Measurements from ENCODE around the gene DDIT4.
A peak's percentile ranks its signal among the peaks of the same experiment; 100 is the strongest.
"Not testable (repeated sequence)": the region's sequence is repeated elsewhere in the genome, so short reads cannot be mapped to it uniquely, and the experiment has no call there.

The DDIT4 gene

DNA sequence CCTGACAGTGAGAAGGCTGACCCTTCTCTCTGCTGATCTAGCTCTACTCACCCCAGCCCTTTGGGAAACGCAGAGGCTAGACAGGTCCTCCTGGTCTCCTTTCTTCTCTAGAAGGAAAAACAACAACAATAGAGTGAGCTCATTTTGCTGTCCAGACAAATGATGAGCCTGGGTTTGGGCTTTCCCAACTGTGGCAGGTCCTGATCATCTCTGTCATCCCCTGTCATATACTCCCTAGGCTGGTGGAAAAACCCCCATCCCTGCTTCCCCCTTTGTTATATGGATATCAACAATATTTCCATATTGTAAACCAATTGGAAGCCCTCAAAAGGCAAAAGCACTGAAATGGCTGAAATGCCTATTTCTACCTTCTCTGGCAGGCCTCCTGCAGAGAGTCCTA, 9.2 kb upstream of the DDIT4 start:
- H3K4me1 ChIP-seq (ENCODE audit: control insufficient read depth, insufficient read depth, low read length) = peaks cover 34% of the 10 kb centered on the region
- H3K36me3 ChIP-seq (ENCODE audit: control insufficient read depth, insufficient read depth, low read length) = no peaks in the 10 kb centered on the region
- H3K27me3 ChIP-seq (ENCODE audit: control insufficient read depth, insufficient read depth, low read length) = no peaks in the 10 kb centered on the region
- H3K9ac ChIP-seq (ENCODE audit: low read length) = no peak overlapping the region
- H3K9me3 ChIP-seq (ENCODE audit: control insufficient read depth, low read length) = no peaks in the 10 kb centered on the region
- H3K4me3 ChIP-seq (ENCODE audit: low read length) = no peak overlapping the region

DNA sequence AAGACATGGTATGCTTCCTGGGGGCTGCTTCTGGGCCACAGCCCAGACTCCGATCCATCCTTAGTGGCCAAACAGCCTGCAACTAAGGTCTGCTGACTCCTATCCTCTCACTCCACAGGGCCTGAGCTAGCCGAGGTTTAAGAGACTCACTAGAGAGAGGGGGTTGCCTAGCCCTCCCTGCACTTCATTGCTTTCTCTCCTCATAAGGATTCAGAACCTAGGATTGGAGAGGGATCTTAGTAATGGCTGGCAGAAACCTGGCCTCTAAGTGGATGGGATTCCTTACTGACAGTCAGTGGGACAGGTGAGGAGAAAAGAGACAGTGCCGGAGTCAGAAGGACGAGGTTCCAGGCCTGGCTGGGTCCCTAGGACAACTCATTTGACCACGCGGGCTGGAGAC, 8.2 kb upstream of the DDIT4 start:
- Histone ChIP-seq H3K9me3 (ENCODE audit: control insufficient read depth, low read length) (no peaks in the 10 kb centered on the region), H3K4me1 (ENCODE audit: control insufficient read depth, insufficient read depth, low read length) (peaks cover 25% of the 10 kb centered on the region), H3K9ac (ENCODE audit: low read length) (no peak overlapping the region), H3K4me3 (ENCODE audit: low read length) (no peak overlapping the region), H3K36me3 (ENCODE audit: control insufficient read depth, insufficient read depth, low read length) (no peaks in the 10 kb centered on the region), H3K27me3 (ENCODE audit: control insufficient read depth, insufficient read depth, low read length) (no peaks in the 10 kb centered on the region)

DNA sequence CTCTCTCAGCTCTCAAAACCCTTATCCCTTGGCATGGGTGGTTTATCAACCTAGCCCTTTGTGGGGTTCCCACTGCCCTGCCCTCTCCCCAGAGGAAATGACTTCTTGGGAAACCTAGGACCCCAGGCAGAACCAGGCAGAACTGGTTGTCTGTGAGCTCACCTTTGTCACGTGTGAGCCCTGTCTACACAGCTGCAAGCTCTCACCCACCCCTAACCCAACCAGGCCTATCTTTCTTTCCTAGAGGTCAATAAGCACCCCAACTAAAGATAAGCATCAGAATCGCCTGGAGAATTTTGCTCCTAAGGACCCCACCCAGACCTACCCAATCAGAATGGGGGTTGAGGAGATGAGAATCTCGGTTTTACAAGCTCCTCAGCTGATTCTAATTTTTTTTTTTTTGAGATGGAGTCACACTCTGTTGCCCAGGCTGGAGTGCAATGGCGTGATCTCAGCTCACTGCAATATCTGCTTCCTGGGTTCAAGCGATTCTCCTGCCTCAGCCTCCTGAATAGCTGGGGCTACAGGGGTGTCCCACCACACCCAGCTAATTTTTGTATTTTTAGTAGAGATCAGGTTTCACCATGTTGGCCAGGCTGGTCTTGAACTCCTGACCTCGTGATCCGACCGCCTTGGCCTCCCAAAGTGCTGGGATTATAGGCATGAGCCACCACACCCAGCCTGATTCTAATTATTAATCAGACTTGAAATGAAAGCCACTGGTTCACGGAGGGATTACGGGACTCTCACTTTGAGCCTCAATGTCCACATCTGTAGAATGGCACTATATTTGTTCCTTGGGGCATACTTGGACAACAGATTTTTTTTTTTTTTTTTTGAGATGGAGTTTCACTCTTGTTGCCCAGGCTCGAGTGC, 7.5 kb upstream of the DDIT4 start:
- H3K9me3 ChIP-seq (ENCODE audit: control insufficient read depth, low read length) = no peaks in the 10 kb centered on the region
- H3K36me3 ChIP-seq (ENCODE audit: control insufficient read depth, insufficient read depth, low read length) = no peaks in the 10 kb centered on the region
- no peak overlapping the region for H3K9ac ChIP-seq (ENCODE audit: low read length)
- H3K4me1 ChIP-seq (ENCODE audit: control insufficient read depth, insufficient read depth, low read length) = peaks cover 18% of the 10 kb centered on the region
- no peaks in the 10 kb centered on the region for H3K27me3 ChIP-seq (ENCODE audit: control insufficient read depth, insufficient read depth, low read length)
- H3K4me3 ChIP-seq (ENCODE audit: low read length) = no peak overlapping the region

DNA sequence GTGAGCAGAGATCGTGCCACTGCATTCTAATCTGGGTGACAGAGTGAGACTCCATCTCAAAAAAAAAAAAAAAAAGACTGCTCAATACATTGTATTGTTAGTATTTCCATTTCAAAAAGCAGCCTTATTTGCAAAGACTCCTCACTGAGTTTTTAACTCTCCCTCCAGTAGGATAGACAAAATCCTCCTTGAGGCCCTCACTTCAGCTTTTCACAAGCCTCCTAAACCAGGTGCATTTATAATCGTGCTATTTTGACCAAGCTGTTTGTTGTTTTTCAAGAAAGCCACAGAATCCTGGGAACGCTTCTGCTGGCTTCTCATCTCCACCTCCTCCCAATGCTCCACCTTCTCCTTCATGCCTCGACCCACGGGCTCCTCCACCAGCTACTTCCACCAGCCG, 6.3 kb upstream of the DDIT4 start:
- Histone ChIP-seq H3K9ac (ENCODE audit: low read length) (no peak overlapping the region), H3K4me3 (ENCODE audit: low read length) (no peak overlapping the region), H3K27me3 (ENCODE audit: control insufficient read depth, insufficient read depth, low read length) (no peaks in the 10 kb centered on the region), H3K36me3 (ENCODE audit: control insufficient read depth, insufficient read depth, low read length) (no peaks in the 10 kb centered on the region), H3K9me3 (ENCODE audit: control insufficient read depth, low read length) (no peaks in the 10 kb centered on the region), H3K4me1 (ENCODE audit: control insufficient read depth, insufficient read depth, low read length) (peaks cover 11% of the 10 kb centered on the region)

DNA sequence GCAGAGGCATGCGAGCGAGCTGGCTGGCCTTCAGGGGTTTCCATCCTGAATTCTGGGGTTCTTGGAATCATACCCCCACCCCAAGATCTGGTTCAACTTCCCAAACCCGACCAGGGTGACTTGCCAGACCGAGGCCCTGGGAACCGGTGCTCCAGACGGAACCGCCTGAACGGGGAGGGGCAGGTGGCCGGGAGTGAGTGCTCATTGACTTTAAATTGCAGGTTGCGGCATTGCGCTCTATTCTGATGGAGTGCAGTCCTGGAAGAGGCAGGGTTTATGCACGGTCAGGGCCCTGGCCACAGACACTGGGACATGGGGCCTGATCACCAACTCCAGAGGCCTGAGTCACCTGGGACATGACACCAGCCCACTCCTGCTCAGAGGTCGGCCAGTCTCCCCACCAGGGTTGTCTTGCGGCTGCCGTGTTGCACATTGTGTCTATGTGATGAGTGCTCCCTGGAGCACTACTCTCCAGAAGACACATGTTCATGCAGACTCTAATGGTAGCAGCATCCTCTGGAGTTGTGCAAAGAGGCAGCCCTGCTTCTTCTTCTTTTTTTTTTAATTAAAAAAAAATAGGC, 5.8 kb upstream of the DDIT4 start:
- Histone ChIP-seq H3K27me3 (ENCODE audit: control insufficient read depth, insufficient read depth, low read length) (no peaks in the 10 kb centered on the region), H3K9ac (ENCODE audit: low read length) (no peak overlapping the region), H3K36me3 (ENCODE audit: control insufficient read depth, insufficient read depth, low read length) (no peaks in the 10 kb centered on the region), H3K9me3 (ENCODE audit: control insufficient read depth, low read length) (no peaks in the 10 kb centered on the region), H3K4me1 (ENCODE audit: control insufficient read depth, insufficient read depth, low read length) (peaks cover 16% of the 10 kb centered on the region), H3K4me3 (ENCODE audit: low read length) (no peak overlapping the region)

DNA sequence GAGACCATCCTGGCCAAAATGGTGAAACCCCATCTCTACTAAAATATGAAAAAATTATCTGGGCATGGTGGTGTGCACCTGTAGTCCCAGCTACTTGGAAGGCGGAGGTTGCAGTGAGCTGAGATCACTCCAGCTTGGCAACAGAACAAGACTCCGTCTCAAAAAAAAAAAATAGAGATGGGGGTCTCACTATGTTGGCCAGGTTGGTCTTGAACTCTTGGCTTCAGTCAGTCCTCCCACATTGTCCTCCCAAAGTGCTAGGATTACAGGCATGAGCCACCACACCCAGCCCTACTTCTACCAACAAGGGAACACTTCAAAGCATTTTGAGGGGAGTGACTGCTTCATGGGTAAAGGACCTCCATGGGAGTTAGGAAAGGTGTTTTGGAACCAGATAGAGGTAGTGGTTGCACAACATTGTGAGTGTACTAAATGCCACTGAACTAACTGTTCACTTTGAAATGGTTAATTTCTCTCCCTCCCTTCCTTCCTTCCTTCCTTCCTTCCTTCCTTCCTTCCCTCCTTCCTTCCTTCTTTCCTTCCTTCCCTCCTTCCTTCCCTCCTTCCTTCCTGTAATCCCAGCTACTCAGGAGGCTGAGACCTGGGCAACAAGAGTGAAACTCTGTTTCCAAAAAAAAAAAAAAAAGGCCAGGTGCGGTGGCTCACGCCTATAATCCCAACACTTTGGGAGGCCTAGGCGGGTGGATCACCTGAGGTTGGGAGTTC, 5.1 kb upstream of the DDIT4 start:
- not testable (repeated sequence) for H3K9ac ChIP-seq (ENCODE audit: low read length); H3K36me3 ChIP-seq (ENCODE audit: control insufficient read depth, insufficient read depth, low read length); H3K27me3 ChIP-seq (ENCODE audit: control insufficient read depth, insufficient read depth, low read length); H3K4me3 ChIP-seq (ENCODE audit: low read length); H3K9me3 ChIP-seq (ENCODE audit: control insufficient read depth, low read length)
- peaks cover 15% of the 10 kb centered on the region for H3K4me1 ChIP-seq (ENCODE audit: control insufficient read depth, insufficient read depth, low read length)

DNA sequence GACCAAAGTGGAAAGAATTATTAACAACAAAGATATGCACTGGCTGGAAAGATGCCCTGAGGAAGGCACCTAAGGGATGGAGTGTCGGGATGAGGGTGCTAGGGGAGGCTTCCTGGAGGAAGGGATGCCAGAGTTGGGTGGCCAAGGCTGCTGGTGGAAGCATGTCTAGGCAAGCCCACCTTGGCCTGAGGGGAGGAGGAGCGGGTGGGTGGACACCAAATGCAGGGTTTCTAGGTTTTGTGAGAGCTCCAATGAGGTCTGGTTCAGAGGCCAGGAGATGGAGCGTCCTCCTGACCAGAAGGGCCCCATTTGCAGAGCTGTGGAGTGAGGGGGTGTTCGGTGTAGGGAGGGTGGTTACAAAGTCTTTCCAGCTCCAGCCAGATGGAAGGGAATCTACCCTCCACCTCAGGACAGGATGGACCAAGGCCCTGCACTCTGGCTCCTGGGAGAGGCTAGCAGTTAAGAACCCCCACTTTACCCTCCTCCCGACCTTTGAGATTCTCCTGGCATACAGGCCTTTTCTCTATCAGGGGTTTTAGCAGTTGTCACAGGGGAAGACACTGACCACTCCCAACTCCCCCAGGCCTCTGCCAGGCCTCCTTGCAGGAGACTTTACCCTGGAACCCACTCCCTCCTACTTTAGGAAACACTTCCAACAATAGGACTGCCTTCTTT, 3.0 kb upstream of the DDIT4 start:
- Histone ChIP-seq H3K9me3 (ENCODE audit: control insufficient read depth, low read length) (no peaks in the 10 kb centered on the region), H3K4me3 (ENCODE audit: low read length) (no peak overlapping the region), H3K27me3 (ENCODE audit: control insufficient read depth, insufficient read depth, low read length) (no peaks in the 10 kb centered on the region), H3K36me3 (ENCODE audit: control insufficient read depth, insufficient read depth, low read length) (peaks cover 10% of the 10 kb centered on the region), H3K9ac (ENCODE audit: low read length) (no peak overlapping the region), H3K4me1 (ENCODE audit: control insufficient read depth, insufficient read depth, low read length) (peaks cover 21% of the 10 kb centered on the region)

DNA sequence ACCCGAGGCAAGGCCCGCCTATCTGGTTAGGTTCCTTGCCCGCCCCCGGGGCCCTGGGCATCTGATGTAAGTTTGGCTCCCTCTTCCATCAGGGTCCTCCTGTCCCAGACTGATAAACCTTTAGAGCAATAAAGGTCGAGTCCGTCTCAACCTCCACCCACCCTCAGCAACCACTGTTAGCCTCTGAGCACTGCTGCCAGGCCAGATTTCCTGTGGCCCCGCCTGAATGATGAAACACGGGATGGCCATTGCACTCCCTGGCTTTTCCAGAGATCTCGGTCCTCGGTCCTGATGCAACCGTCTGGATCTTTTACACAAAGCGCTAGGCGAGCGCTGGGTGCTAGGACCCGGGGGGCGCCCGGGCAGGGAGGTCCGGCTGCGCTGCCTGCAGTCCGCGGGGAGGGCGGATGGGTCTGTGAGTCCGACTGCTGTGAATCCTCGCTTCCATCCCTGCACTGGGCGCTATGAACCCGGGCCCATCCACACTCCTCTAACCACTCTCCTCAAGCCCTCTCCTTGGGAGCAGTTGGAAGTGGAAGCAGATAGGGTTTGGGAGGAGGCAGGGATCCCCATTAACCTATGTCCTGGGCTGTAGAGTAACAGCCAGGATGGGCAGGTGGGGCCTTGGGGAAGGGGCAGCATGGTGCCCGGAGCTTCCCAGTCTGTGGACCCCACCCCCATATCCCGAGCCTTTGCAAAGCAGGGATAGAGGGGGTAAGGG, 875 bp upstream of the DDIT4 start:
- Histone ChIP-seq H3K36me3 (ENCODE audit: control insufficient read depth, insufficient read depth, low read length) (peaks cover 10% of the 10 kb centered on the region), H3K9ac (ENCODE audit: low read length) (peak overlapping the region; percentile 95), H3K4me3 (ENCODE audit: low read length) (peak overlapping the region; percentile 96), H3K4me1 (ENCODE audit: control insufficient read depth, insufficient read depth, low read length) (peaks cover 31% of the 10 kb centered on the region), H3K9me3 (ENCODE audit: control insufficient read depth, low read length) (no peaks in the 10 kb centered on the region), H3K27me3 (ENCODE audit: control insufficient read depth, insufficient read depth, low read length) (no peaks in the 10 kb centered on the region)

DNA sequence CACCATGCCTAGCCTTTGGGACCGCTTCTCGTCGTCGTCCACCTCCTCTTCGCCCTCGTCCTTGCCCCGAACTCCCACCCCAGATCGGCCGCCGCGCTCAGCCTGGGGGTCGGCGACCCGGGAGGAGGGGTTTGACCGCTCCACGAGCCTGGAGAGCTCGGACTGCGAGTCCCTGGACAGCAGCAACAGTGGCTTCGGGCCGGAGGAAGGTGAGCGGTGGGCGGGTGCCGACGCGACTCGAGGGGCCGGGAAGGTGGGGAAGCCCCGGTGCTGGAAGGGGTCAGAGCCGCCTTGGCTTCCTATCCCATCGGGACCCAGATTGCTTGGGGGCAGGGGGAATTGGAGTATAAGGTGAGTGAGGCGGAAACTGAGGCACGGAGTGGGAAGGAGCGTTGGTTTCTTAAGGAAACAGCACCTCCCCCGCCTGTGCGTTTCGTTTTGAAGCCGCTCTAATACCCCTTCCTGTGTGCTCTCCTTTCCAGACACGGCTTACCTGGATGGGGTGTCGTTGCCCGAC, 547 bp downstream of the DDIT4 start:
- Histone ChIP-seq H3K4me3 (ENCODE audit: low read length) (peak overlapping the region; percentile 97), H3K9me3 (ENCODE audit: control insufficient read depth, low read length) (no peaks in the 10 kb centered on the region), H3K9ac (ENCODE audit: low read length) (peak overlapping the region; percentile 99), H3K27me3 (ENCODE audit: control insufficient read depth, insufficient read depth, low read length) (no peaks in the 10 kb centered on the region), H3K36me3 (ENCODE audit: control insufficient read depth, insufficient read depth, low read length) (peaks cover 10% of the 10 kb centered on the region), H3K4me1 (ENCODE audit: control insufficient read depth, insufficient read depth, low read length) (peaks cover 31% of the 10 kb centered on the region)

DNA sequence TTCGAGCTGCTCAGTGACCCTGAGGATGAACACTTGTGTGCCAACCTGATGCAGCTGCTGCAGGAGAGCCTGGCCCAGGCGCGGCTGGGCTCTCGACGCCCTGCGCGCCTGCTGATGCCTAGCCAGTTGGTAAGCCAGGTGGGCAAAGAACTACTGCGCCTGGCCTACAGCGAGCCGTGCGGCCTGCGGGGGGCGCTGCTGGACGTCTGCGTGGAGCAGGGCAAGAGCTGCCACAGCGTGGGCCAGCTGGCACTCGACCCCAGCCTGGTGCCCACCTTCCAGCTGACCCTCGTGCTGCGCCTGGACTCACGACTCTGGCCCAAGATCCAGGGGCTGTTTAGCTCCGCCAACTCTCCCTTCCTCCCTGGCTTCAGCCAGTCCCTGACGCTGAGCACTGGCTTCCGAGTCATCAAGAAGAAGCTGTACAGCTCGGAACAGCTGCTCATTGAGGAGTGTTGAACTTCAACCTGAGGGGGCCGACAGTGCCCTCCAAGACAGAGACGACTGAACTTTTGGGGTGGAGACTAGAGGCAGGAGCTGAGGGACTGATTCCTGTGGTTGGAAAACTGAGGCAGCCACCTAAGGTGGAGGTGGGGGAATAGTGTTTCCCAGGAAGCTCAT, 1.1 kb downstream of the DDIT4 start:
- Histone ChIP-seq H3K4me1 (ENCODE audit: control insufficient read depth, insufficient read depth, low read length) (peaks cover 31% of the 10 kb centered on the region), H3K36me3 (ENCODE audit: control insufficient read depth, insufficient read depth, low read length) (peaks cover 10% of the 10 kb centered on the region), H3K4me3 (ENCODE audit: low read length) (peak overlapping the region; percentile 97), H3K27me3 (ENCODE audit: control insufficient read depth, insufficient read depth, low read length) (no peaks in the 10 kb centered on the region), H3K9me3 (ENCODE audit: control insufficient read depth, low read length) (no peaks in the 10 kb centered on the region), H3K9ac (ENCODE audit: low read length) (peak overlapping the region; percentile 99)
